Activated CD8-positive, alpha-beta T cell treated with anti-CD3 and anti-CD28 coated beads, Interleukin-2, amount 10 ng/mL, durations not matched to agents 7 days and 5 days (primary cell): ENCODE results near the gene MAGI1. TPM values are rescaled to one million over a fixed set of nuclear protein-coding genes. Genes with fewer than 3 reads are reported as not detected.
"Not testable (repeated sequence)": the region's sequence is repeated elsewhere in the genome, so short reads cannot be mapped to it uniquely, and the experiment has no call there.

Experiments
- ATAC-seq: fragments of 150-1000 bp; cut with Tn5 transposase; one replicate; pipeline ENCODE4 v1.10.0; 2021; ENCODE audit warnings: moderate library complexity
- CTCF ChIA-PET: fragments of 350-600 bp; sonication (Branson Sonifier 250); formaldehyde crosslinking; loops from one replicate; lab custom pipeline; 2021; ENCODE audit warnings: antibody characterized with exemption; lab: Charles Lee
- POLR2A ChIA-PET: fragments of 350-600 bp; sonication (Branson Sonifier 250); formaldehyde crosslinking; loops from one replicate; lab custom pipeline; 2021; ENCODE audit warnings: antibody characterized with exemption; lab: Charles Lee
- DNase-seq: peaks from one replicate; pipeline ENCODE4 v3.0.0-alpha.2; 2020
- H3K27ac Mint-ChIP-seq: one replicate; pipeline ENCODE4 v1.8.0; 2021; ENCODE audit warnings: mild to moderate bottlenecking, mixed read lengths
- H3K27me3 Mint-ChIP-seq: one replicate; pipeline ENCODE4 v1.8.0; 2021; ENCODE audit warnings: low read depth, mixed read lengths
- H3K36me3 Mint-ChIP-seq: one replicate; pipeline ENCODE4 v1.8.0; 2021; ENCODE audit warnings: low read depth, mixed read lengths
- H3K4me1 Mint-ChIP-seq: one replicate; pipeline ENCODE4 v1.8.0; 2021; ENCODE audit warnings: low read depth, mixed read lengths
- H3K4me3 Mint-ChIP-seq: one replicate; pipeline ENCODE4 v1.8.0; 2021; ENCODE audit warnings: mild to moderate bottlenecking, mixed read lengths
- H3K9me3 Mint-ChIP-seq: one replicate; pipeline ENCODE4 v1.8.0; 2022; ENCODE audit warnings: mixed read lengths; ENCODE audit not compliant: insufficient read depth
- total RNA-seq, 2 experiments: library from RNA; stranded (reverse); gene quantifications; one replicate each; pipeline ENCODE4 v1.2.3, GENCODE V29; 2021

Gene MAGI1
- total RNA-seq, 2 experiments from 2014 or later: not detected

- H3K36me3 Mint-ChIP-seq: no peaks in the 10 kb centered on the region
- no peak for ATAC-seq
- H3K9me3 Mint-ChIP-seq: no peaks in the 10 kb centered on the region
- CTCF ChIA-PET: no interaction called here
- H3K27me3 Mint-ChIP-seq: peaks cover 56% of the 10 kb centered on the region
- no peak for DNase-seq
- H3K27ac Mint-ChIP-seq: no peak overlapping the region
- POLR2A ChIA-PET: no interaction called here
- no peak overlapping the region for H3K4me3 Mint-ChIP-seq
- H3K4me1 Mint-ChIP-seq: peaks cover 11% of the 10 kb centered on the region
These were observed 1.3 kb downstream of the MAGI1 start for GRCh38 chr3:66037330-66037985.

- POLR2A ChIA-PET: no interaction called here
- Mint-ChIP-seq H3K4me1 (peaks cover 11% of the 10 kb centered on the region), H3K27me3 (peaks cover 53% of the 10 kb centered on the region), H3K9me3 (no peaks in the 10 kb centered on the region), H3K27ac (no peak overlapping the region), H3K36me3 (no peaks in the 10 kb centered on the region), H3K4me3 (no peak overlapping the region)
- DNase-seq: no peak
- CTCF ChIA-PET: no interaction called here
- no peak for ATAC-seq
These were observed 2.1 kb downstream of the MAGI1 start for GRCh38 chr3:66036586-66037148.

GRCh38 chr3:66035763-66036477, 2.8 kb downstream of the MAGI1 start:
- no peak overlapping the region for H3K27ac Mint-ChIP-seq
- H3K36me3 Mint-ChIP-seq: no peaks in the 10 kb centered on the region
- H3K9me3 Mint-ChIP-seq: no peaks in the 10 kb centered on the region
- peaks cover 11% of the 10 kb centered on the region for H3K4me1 Mint-ChIP-seq
- no peak for DNase-seq
- no peak for ATAC-seq
- no peak overlapping the region for H3K4me3 Mint-ChIP-seq
- CTCF ChIA-PET: no interaction called here
- POLR2A ChIA-PET: no interaction called here
- H3K27me3 Mint-ChIP-seq: peaks cover 46% of the 10 kb centered on the region

GRCh38 chr3:66033241-66034138, 5.2 kb downstream of the MAGI1 start:
- ChIA-PET POLR2A (no interaction called here), CTCF (no interaction called here)
- Mint-ChIP-seq H3K4me3 (no peak overlapping the region), H3K4me1 (peaks cover 4% of the 10 kb centered on the region), H3K36me3 (no peaks in the 10 kb centered on the region), H3K27me3 (peaks cover 29% of the 10 kb centered on the region), H3K27ac (no peak overlapping the region), H3K9me3 (no peaks in the 10 kb centered on the region)
- DNase-seq: no peak
- ATAC-seq: no peak

GRCh38 chr3:66031102-66031698, 7.5 kb downstream of the MAGI1 start:
- no peak for ATAC-seq

GRCh38 chr3:66029443-66029842, 9.3 kb downstream of the MAGI1 start:
- no peak for ATAC-seq
- POLR2A ChIA-PET: no interaction called here
- Mint-ChIP-seq H3K36me3 (no peaks in the 10 kb centered on the region), H3K9me3 (no peaks in the 10 kb centered on the region), H3K4me3 (no peak overlapping the region), H3K27ac (no peak overlapping the region), H3K27me3 (no peaks in the 10 kb centered on the region), H3K4me1 (no peaks in the 10 kb centered on the region)
- CTCF ChIA-PET: no interaction called here
- no peak for DNase-seq

More at GRCh38 chr3:66031102-66031698, 7.5 kb downstream of the MAGI1 start:
- DNase-seq: no peak
- no peaks in the 10 kb centered on the region for H3K36me3 Mint-ChIP-seq
- POLR2A ChIA-PET: no interaction called here
- peaks cover 10% of the 10 kb centered on the region for H3K27me3 Mint-ChIP-seq
- no peak overlapping the region for H3K27ac Mint-ChIP-seq
- no peak overlapping the region for H3K4me3 Mint-ChIP-seq
- CTCF ChIA-PET: no interaction called here
- H3K4me1 Mint-ChIP-seq: no peaks in the 10 kb centered on the region
- H3K9me3 Mint-ChIP-seq: no peaks in the 10 kb centered on the region

- Mint-ChIP-seq H3K27ac (no peak overlapping the region), H3K4me1 (no peaks in the 10 kb centered on the region), H3K27me3 (no peaks in the 10 kb centered on the region), H3K4me3 (no peak overlapping the region), H3K9me3 (no peaks in the 10 kb centered on the region), H3K36me3 (no peaks in the 10 kb centered on the region)
- DNase-seq: no peak
- ChIA-PET CTCF (no interaction called here), POLR2A (no interaction called here)
- no peak for ATAC-seq
These were observed 9.7 kb downstream of the MAGI1 start for GRCh38 chr3:66029014-66029413.

GRCh38 chr3:66028457-66028856, 10.3 kb downstream of the MAGI1 start:
- ChIA-PET CTCF (no interaction called here), POLR2A (no interaction called here)
- Mint-ChIP-seq H3K36me3 (no peaks in the 10 kb centered on the region), H3K9me3 (no peaks in the 10 kb centered on the region), H3K4me3 (no peak overlapping the region), H3K4me1 (no peaks in the 10 kb centered on the region), H3K27ac (no peak overlapping the region), H3K27me3 (no peaks in the 10 kb centered on the region)
- DNase-seq (no peak), ATAC-seq (no peak)

GRCh38 chr3:66027099-66027498, 11.6 kb downstream of the MAGI1 start:
- DNase-seq, H3K27ac Mint-ChIP-seq, ATAC-seq, H3K9me3 Mint-ChIP-seq, CTCF ChIA-PET, POLR2A ChIA-PET, H3K27me3 Mint-ChIP-seq, H3K36me3 Mint-ChIP-seq, H3K4me3 Mint-ChIP-seq, H3K4me1 Mint-ChIP-seq: not testable (repeated sequence)

- no peaks in the 10 kb centered on the region for H3K9me3 Mint-ChIP-seq
- no peaks in the 10 kb centered on the region for H3K4me1 Mint-ChIP-seq
- ATAC-seq: no peak
- no peak overlapping the region for H3K4me3 Mint-ChIP-seq
- no peak overlapping the region for H3K27ac Mint-ChIP-seq
- ChIA-PET CTCF (no interaction called here), POLR2A (no interaction called here)
- H3K36me3 Mint-ChIP-seq: no peaks in the 10 kb centered on the region
- no peak for DNase-seq
- H3K27me3 Mint-ChIP-seq: no peaks in the 10 kb centered on the region
These were observed 14.9 kb downstream of the MAGI1 start for GRCh38 chr3:66023738-66024385.

GRCh38 chr3:66023229-66023628, 15.5 kb downstream of the MAGI1 start:
- DNase-seq (no peak), ATAC-seq (no peak)
- Mint-ChIP-seq H3K9me3 (no peaks in the 10 kb centered on the region), H3K4me3 (no peak overlapping the region), H3K27ac (no peak overlapping the region), H3K27me3 (no peaks in the 10 kb centered on the region), H3K36me3 (no peaks in the 10 kb centered on the region), H3K4me1 (no peaks in the 10 kb centered on the region)
- ChIA-PET CTCF (no interaction called here), POLR2A (no interaction called here)
